GM12872 (cell line): ENCODE measurements around the gene ERLIN1.

Experiments used
- TF ChIP-seq, protein P1 (sequence below): IDR thresholded peaks from 3 replicates; pipeline ENCODE4 v1.5.1; 2011; ENCODE audit warnings: low read depth, mild to moderate bottlenecking, low read length, moderate library complexity; ENCODE audit not compliant: insufficient read depth

ERLIN1 gene

DNA sequence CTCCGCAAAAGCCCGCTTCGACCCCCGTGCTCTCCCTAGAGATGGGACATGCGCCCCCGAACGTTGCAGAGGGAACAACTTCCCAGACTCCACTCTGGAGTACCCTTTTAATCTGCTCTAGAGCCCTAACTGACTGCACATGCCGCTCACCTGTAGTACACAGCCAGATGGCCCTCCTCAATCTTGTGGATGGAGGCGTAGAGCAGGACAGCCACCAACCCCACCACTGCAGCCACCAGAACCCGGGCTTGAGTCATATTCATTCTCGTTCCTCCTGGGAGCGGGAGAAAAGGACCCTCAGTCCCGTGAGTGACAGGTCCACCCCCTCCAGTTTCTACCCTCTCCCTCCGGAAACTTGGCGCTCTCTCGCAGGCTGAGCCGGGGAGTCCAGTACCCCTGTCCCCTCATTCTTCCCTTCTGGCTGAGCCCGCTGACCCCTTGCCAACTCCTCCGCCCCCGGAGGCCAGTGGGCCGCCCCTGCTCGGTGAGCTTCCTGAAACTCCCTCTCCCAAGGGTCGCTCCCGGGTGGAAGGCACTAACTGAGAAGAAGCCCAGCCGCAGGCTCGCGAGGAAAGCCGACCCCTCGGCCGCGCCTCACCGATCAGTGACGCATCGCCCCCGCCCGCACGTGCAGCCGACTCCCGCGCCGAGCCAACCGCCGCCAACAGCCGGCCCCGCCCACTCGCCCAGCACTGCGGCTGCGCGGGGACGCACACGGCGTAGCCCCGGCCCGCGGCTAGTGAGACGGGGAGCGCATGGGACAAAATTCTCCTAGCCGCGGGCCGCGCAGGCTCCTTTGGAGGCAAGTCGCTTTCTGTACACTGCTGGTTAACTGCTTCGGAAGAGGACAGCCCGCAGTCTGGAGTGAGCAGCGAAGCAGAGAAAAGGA lies at the start of gene ERLIN1:
Gene ERLIN1 (minus strand): TSS at position 666 of the 889 bp plus-strand sequence. CDS start 403 bp downstream, at position 263.
- TF ChIP-seq, protein P1, sequence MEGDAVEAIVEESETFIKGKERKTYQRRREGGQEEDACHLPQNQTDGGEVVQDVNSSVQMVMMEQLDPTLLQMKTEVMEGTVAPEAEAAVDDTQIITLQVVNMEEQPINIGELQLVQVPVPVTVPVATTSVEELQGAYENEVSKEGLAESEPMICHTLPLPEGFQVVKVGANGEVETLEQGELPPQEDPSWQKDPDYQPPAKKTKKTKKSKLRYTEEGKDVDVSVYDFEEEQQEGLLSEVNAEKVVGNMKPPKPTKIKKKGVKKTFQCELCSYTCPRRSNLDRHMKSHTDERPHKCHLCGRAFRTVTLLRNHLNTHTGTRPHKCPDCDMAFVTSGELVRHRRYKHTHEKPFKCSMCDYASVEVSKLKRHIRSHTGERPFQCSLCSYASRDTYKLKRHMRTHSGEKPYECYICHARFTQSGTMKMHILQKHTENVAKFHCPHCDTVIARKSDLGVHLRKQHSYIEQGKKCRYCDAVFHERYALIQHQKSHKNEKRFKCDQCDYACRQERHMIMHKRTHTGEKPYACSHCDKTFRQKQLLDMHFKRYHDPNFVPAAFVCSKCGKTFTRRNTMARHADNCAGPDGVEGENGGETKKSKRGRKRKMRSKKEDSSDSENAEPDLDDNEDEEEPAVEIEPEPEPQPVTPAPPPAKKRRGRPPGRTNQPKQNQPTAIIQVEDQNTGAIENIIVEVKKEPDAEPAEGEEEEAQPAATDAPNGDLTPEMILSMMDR: no peak

- TF ChIP-seq, protein P1: no peak
Observed at GRCh38 chr10:100232101-100232500, 46.3 kb upstream of the ERLIN1 start.

DNA sequence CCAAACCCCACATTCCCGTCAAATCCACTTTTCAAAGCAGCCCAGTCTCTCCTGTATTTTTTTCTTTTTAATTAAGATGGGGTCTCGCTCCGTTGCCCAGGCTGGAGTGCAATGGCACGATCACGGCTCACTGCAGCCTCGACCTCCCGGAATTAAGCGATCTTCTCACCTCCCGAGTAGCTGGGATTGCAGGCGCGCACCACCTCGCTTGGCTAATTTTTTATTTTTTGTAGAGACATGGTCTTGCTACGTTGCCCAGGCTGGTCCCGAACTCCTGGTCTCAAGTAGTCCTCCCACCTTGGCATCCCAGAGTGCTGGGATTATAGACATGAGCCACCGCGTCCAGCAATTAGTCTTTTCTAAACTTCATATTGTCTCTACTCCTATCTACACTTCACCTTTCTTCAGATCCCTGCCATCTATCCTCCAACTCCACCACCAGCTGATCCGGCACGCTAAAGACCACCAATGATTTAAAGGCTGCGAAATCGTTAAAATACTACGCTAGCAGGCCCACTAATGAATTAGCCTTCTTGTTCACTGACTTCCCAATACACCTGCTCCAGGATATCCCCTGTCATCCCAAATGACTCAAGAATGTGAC lies 44.1 kb upstream of the ERLIN1 start:
- TF ChIP-seq, protein P1: no peak

DNA sequence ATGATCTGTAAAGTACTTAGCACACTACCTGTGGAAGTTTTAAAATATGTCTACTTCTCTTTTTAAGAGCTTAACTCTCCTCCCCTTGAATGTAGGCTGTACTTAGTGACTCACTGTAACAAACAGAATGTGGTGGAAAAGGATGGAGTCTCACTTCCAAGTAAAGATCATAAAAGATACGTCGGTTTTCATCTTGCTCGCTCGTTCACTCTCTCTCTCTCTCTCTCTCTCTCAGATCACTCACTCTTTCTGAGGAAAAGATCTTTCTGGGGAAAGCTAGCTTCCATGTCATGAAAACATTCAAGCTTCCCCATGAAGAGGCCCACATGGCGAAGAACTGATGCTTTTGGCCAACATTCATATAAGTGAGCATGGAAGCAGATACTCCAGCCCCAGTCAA lies 38.0 kb upstream of the ERLIN1 start:
- TF ChIP-seq, protein P1: no peak

- TF ChIP-seq, protein P1: no peak
Observed at GRCh38 chr10:100222529-100222928, 36.7 kb upstream of the ERLIN1 start.

GRCh38 chr10:100216006-100216405 lies 30.2 kb upstream of the ERLIN1 start:
- TF ChIP-seq, protein P1: no peak

- TF ChIP-seq, protein P1: no peak
Observed at GRCh38 chr10:100209303-100209702, 23.5 kb upstream of the ERLIN1 start.
